Measurements from ENCODE around the gene ZBTB34.

DNA sequence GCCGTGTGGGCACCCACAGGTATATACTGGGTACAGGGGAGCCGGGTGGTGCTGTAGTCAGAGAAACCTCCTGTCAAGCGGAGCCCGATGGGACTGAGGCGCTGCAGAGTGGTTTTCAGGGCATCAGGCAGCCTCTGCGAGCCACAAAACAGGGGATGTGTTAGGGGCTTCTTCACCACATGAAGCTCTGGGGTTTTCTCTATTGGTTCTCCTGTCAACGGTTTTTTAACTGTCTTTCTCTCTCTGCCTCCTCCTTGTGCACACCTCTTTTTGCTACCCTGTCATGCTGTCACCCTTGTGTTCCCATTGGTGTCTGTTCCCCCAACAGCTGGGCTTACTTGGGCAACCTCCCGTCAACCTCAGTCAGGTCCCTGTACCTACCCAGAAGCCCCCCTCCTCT lies 74.0 kb downstream of the ZBTB34 start:
- TF ChIP-seq POLR2AphosphoS5 (IDR thresholded peaks at IDR 0.05; ENCODE audit: borderline replicate concordance, low read depth, low read length) (no peak), EZH2 (IDR thresholded peaks at IDR 0.05) (no peak), FOXP2 (optimal IDR thresholded peaks at IDR 0.05; ENCODE audit: control extremely low read depth, extremely low read length, insufficient read depth) (no peak)

All from SK-N-MC (cell line).